AG10803 (cell line): ENCODE results near the gene UNC13D.

ENCODE experiments used
- DNase-seq: peaks from one replicate; pipeline ENCODE4 v3.0.0; 2010; ENCODE audit warnings: low read depth
- H3K4me3 ChIP-seq: 2 replicates; pipeline ENCODE4 v1.5.1; 2011; ENCODE audit warnings: mild to moderate bottlenecking, low read length, control low read depth
- CTCF ChIP-seq: conservative IDR thresholded peaks from 2 replicates; pipeline ENCODE4 v1.5.1; 2011; ENCODE audit warnings: mild to moderate bottlenecking, low read length, control low read depth, inconsistent platforms

Gene UNC13D

DNA sequence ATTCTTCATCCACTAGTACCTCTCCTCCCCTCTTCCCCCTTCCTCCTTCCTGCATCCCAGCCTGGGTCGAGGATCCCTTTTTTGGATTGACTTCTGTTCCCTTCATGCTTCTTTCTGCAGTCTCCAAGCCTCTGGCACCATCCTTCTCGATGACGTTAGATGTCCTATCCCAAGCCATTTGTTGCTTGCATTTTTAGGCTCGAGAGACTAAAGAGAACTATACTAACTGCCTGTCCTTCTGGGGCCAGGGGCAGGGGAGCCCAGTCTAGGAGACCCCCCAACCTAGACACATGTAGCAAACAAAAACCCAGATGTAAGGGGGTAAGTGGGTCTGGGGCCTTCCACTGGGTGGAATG lies 35.7 kb downstream of the UNC13D start:
- H3K4me3 ChIP-seq = no peak overlapping the region
- DNase-seq = no peak
- TF ChIP-seq CTCF = no peak

GRCh38 chr17:75807861-75808260 lies 36.3 kb downstream of the UNC13D start:
- no peak overlapping the region for H3K4me3 ChIP-seq
- DNase-seq = no peak
- TF ChIP-seq CTCF = no peak

DNA sequence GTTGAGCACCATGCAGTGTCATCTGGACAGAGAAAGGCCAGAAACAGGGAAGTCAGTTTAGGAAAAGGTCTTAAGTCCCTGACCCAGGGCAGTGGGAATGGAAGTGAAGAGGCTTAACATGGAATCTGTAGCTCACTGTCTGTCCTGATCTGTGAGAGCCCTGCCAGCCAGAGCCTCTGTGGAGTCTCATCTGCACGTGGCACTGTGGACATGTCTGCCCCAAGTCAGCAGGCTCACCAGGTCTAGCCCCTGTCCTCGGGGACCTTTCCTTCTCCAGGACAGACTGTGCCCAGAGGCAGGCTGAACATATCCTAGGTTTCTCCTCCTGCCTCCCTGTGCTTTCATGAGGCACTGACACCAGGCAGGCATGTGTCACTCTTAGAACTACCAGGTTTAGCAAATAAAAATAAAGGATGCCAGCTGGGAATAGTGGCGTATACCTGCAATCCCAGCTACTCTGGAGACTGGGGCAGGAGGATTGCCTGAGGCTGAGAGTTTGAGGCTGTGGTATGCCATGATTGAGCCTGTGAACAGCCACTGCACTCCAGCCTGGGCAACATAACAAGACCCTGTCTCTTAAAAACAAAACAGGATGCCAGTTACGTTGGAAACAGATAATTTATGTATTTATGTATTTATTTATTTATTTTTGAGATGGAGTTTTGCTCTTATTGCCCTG lies 37.2 kb downstream of the UNC13D start:
- DNase-seq = no peak
- H3K4me3 ChIP-seq = no peak overlapping the region
- TF ChIP-seq CTCF = no peak

- TF ChIP-seq CTCF = no peak
- H3K4me3 ChIP-seq = no peak overlapping the region
- no peak for DNase-seq
Measured at GRCh38 chr17:75803883-75804282, 40.3 kb downstream of the UNC13D start.

GRCh38 chr17:75799402-75799801 lies 44.8 kb downstream of the UNC13D start:
- TF ChIP-seq CTCF = no peak
- no peak overlapping the region for H3K4me3 ChIP-seq
- DNase-seq = no peak

DNA sequence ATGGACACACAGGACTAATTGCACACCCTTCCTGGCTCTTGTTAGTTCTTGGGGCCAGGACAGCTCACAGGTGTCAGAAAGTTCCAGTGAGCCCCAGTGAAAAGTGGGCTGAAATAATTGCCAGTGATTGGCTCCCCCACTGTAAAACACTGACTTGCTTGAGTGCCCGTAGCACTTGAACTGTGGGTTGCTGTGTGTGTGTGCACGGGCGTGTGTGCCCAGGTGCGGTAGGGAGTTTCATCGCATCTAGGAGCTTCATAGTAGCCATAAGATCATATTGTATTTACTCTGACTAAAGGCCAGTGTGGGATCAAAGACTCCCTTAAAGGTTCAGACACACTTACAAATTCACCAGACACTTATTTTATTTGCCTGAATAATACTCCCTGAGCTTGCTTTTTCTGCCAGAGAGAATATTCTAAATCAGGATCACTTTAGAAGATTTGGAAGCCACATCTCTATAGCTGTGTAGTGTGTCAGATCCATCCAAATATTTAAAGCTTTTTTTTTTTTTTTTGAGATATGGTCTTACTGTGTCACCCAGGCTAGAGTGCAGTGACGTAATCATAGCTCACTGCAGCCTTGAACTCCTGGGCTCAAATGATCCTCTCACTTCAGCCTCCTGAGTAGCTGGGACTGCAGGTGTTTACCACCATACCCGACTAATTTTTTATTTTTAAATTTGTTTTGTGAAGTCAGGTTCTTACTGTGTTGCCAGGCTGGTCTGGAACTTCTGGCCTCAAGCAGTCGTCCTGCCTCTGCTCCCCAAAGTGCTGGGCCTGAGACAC lies 48.2 kb downstream of the UNC13D start:
- H3K4me3 ChIP-seq = no peak overlapping the region
- DNase-seq = no peak
- no peak for TF ChIP-seq CTCF

DNA sequence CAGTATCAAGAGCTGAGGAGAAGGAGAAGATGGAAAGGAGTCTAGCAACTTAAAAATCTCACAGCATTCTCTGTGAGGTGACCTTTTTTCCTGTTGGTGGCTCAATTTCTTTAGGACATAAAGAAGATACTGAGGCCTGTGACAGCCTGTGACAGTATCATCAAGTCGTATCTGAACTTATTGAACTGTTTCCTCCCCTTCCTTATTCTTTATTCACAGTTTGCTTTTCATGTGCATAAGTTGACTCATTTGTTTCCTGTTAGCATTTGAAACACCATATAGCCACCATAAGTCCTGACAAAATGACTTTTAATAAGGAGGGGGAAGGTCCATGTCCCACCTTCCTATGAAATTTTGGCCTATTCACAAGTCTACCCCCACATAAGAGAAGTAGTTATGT lies 50.7 kb downstream of the UNC13D start:
- no peak overlapping the region for H3K4me3 ChIP-seq
- DNase-seq = no peak
- no peak for TF ChIP-seq CTCF
